Gastrocnemius medialis (tissue), 4 donors: ENCODE data around the gene REXO1.

ENCODE experiments used
- CTCF ChIP-seq, 5 experiments: fragments of 450-650 bp in 3 of 5; fragments of 200-600 bp in 2 of 5; sonication (generic) in 2 of 5; IDR thresholded peaks in 4 of 5; conservative IDR thresholded peaks in 1 of 5; 1 replicate in 4 of 5; 2 replicates in 1 of 5; pipeline ENCODE4 v1.5.1; 2016 to 2019; ENCODE audit warnings: antibody characterized with exemption in 5 of 5, mild to moderate bottlenecking in 3 of 5, moderate library complexity in 3 of 5
- POLR2A ChIP-seq, 2 donors: fragments of 450-650 bp; IDR thresholded peaks; one replicate each; pipeline ENCODE4 v1.6.1; 2017; ENCODE audit warnings: antibody characterized with exemption in 2 of 2, mild to moderate bottlenecking in 2 of 2, moderate library complexity in 2 of 2

GRCh38 chr19:1785310-1785709 lies 63.0 kb downstream of the REXO1 start:
- TF ChIP-seq CTCF (IDR thresholded peaks at IDR 0.05 in 4 of 5, conservative IDR thresholded peaks at IDR 0.05 in 1 of 5) (no peak), POLR2A (IDR thresholded peaks at IDR 0.05) (no peak)
